SU-DHL-6 (cell line): Measurements from ENCODE around the gene SPG21.

Source experiments
- CTCF ChIP-seq: fragments of 200-600 bp; sonication (generic); IDR thresholded peaks from one replicate; pipeline ENCODE4 v1.5.1; 2017; ENCODE audit warnings: antibody characterized with exemption, mild to moderate bottlenecking, low read length, moderate library complexity; ENCODE audit not compliant: insufficient read depth, poor library complexity, severe bottlenecking
- EZH2phosphoT487 ChIP-seq: fragments of 200-600 bp; sonication (generic), shearing (Covaris generic); conservative IDR thresholded peaks from 2 replicates; pipeline ENCODE4 v1.6.1; 2018; ENCODE audit warnings: mild to moderate bottlenecking, antibody characterized with exemption, low read length, moderate library complexity, mixed read lengths

GRCh38 chr15:65034719-65035118, 45.0 kb upstream of the SPG21 start:
- TF ChIP-seq CTCF, result no peak
- TF ChIP-seq EZH2phosphoT487, result no peak
